ENCODE data around the gene PPIA. TPM values are rescaled to one million over a fixed set of nuclear protein-coding genes. Genes with fewer than 3 reads are reported as not detected.
"Not testable (repeated sequence)": the region's sequence is repeated elsewhere in the genome, so short reads cannot be mapped to it uniquely, and the experiment has no call there.

Gene PPIA
- polyA plus RNA-seq, 1 donor, result 1,199 TPM

- DNase-seq, result no peak
These were observed 14.0 kb upstream of the PPIA start for GRCh38 chr7:44782460-44782859.

- DNase-seq, result no peak
These were observed 13.1 kb upstream of the PPIA start for GRCh38 chr7:44783407-44783806.

GRCh38 chr7:44784364-44784763 is 12.1 kb upstream of the PPIA start:
- no peak for DNase-seq

GRCh38 chr7:44785218-44785617 is 11.3 kb upstream of the PPIA start:
- not testable (repeated sequence) for DNase-seq

GRCh38 chr7:44787041-44787440 is 9.4 kb upstream of the PPIA start:
- no peak for DNase-seq

GRCh38 chr7:44787762-44788161 is 8.7 kb upstream of the PPIA start:
- no peak for DNase-seq

GRCh38 chr7:44789990-44790389 is 6.5 kb upstream of the PPIA start:
- DNase-seq, result no peak

- no peak for DNase-seq
These were observed 4.9 kb upstream of the PPIA start for GRCh38 chr7:44791278-44792219.

GRCh38 chr7:44793919-44794318 is 2.6 kb upstream of the PPIA start:
- DNase-seq, result no peak

- no peak for DNase-seq
These were observed 2.1 kb upstream of the PPIA start for GRCh38 chr7:44794331-44794730.

GRCh38 chr7:44796034-44796503 is 412 bp upstream of the PPIA start:
- DNase-seq, result peak; percentile 47

- DNase-seq, result peak; percentile 88
These were observed 1.1 kb downstream of the PPIA start for GRCh38 chr7:44797329-44798258.

GRCh38 chr7:44798649-44799305 is 2.3 kb downstream of the PPIA start:
- DNase-seq, result no peak

GRCh38 chr7:44799939-44800338 is 3.5 kb downstream of the PPIA start:
- DNase-seq, result no peak

- no peak for DNase-seq
These were observed 5.4 kb downstream of the PPIA start for GRCh38 chr7:44801890-44802289.

- no peak for DNase-seq
These were observed 6.0 kb downstream of the PPIA start for GRCh38 chr7:44802418-44803025.

GRCh38 chr7:44803828-44804519 is 7.5 kb downstream of the PPIA start:
- DNase-seq, result not testable (repeated sequence)

GRCh38 chr7:44805950-44806349 is 9.5 kb downstream of the PPIA start:
- DNase-seq, result no peak

- no peak for DNase-seq
These were observed 12.5 kb downstream of the PPIA start for GRCh38 chr7:44808914-44809393.

GRCh38 chr7:44811093-44811492 is 14.6 kb downstream of the PPIA start:
- DNase-seq, result no peak

- DNase-seq, result no peak
These were observed 15.1 kb downstream of the PPIA start for GRCh38 chr7:44811571-44811970.
